NCI-H82 (cell line): Measurements from ENCODE around the gene KRT16.
"Not testable (repeated sequence)": the region's sequence is repeated elsewhere in the genome, so short reads cannot be mapped to it uniquely, and the experiment has no call there.

Source experiments
- DNase-seq: peaks from one replicate; lab custom pipeline; 2025; lab: John Stamatoyannopoulos, UW

Gene KRT16

GRCh38 chr17:41612376-41613160, at the start of gene KRT16:
Gene KRT16, minus strand, starts transcription at chr17:41612767. Its CDS starts 79 bp downstream, at chr17:41612688.
- DNase-seq = not testable (repeated sequence)

GRCh38 chr17:41660221-41660711, 47.7 kb upstream of the KRT16 start:
- no peak for DNase-seq

GRCh38 chr17:41659427-41660212, 47.1 kb upstream of the KRT16 start:
- no peak for DNase-seq

- DNase-seq = no peak
Measured at GRCh38 chr17:41658846-41659245, 46.3 kb upstream of the KRT16 start.

GRCh38 chr17:41657936-41658335, 45.4 kb upstream of the KRT16 start:
- DNase-seq = no peak

GRCh38 chr17:41657176-41657754, 44.7 kb upstream of the KRT16 start:
- DNase-seq = no peak

- no peak for DNase-seq
Measured at GRCh38 chr17:41656249-41657023, 43.9 kb upstream of the KRT16 start.

- DNase-seq = peak; percentile 27
Measured at GRCh38 chr17:41655611-41656111, 43.1 kb upstream of the KRT16 start.

GRCh38 chr17:41654678-41655607, 42.4 kb upstream of the KRT16 start:
- no peak for DNase-seq

- no peak for DNase-seq
Measured at GRCh38 chr17:41653892-41654677, 41.5 kb upstream of the KRT16 start.

- no peak for DNase-seq
Measured at GRCh38 chr17:41653421-41653820, 40.9 kb upstream of the KRT16 start.

GRCh38 chr17:41652461-41652970, 39.9 kb upstream of the KRT16 start:
- no peak for DNase-seq

GRCh38 chr17:41651625-41652460, 39.3 kb upstream of the KRT16 start:
- DNase-seq = no peak

- no peak for DNase-seq
Measured at GRCh38 chr17:41650794-41651624, 38.4 kb upstream of the KRT16 start.

- DNase-seq = no peak
Measured at GRCh38 chr17:41649923-41650519, 37.5 kb upstream of the KRT16 start.

GRCh38 chr17:41648411-41649195, 36.0 kb upstream of the KRT16 start:
- peak; percentile 87 for DNase-seq
